NT2/D1 (cell line): Measurements from ENCODE around the gene PNPLA3.
A peak's percentile ranks its signal among the peaks of the same experiment; 100 is the strongest.

Source experiments
- DNase-seq: peaks from one replicate; pipeline ENCODE4 v3.0.0-alpha.2; 2011; ENCODE audit warnings: low read depth, low spot score
- H3K27me3 ChIP-seq: 2 replicates; pipeline ENCODE4 v1.6.0; 2011; ENCODE audit warnings: mild to moderate bottlenecking; ENCODE audit not compliant: insufficient read length, insufficient read depth
- H3K36me3 ChIP-seq: 2 replicates; pipeline ENCODE4 v1.6.1; 2011; ENCODE audit warnings: mild to moderate bottlenecking, low read length, mixed read lengths; ENCODE audit not compliant: insufficient read depth, insufficient read length
- H3K4me1 ChIP-seq: 2 replicates; pipeline ENCODE4 v1.5.1; 2011; ENCODE audit not compliant: insufficient read depth, insufficient read length
- H3K4me3 ChIP-seq: 2 replicates; pipeline ENCODE4 v1.5.1; 2011; ENCODE audit warnings: low read depth; ENCODE audit not compliant: insufficient read length
- H3K9ac ChIP-seq: 2 replicates; pipeline ENCODE4 v1.6.0; 2011; ENCODE audit warnings: low read depth; ENCODE audit not compliant: insufficient read length
- H3K9me3 ChIP-seq: 2 replicates; pipeline ENCODE4 v1.5.1; 2011; ENCODE audit warnings: mild to moderate bottlenecking, low read length; ENCODE audit not compliant: insufficient read depth
- SUZ12 ChIP-seq: IDR thresholded peaks from 2 replicates; pipeline ENCODE4 v1.6.1; 2011; ENCODE audit not compliant: insufficient read length, insufficient read depth; ENCODE audit errors: extremely low read depth
- YY1 ChIP-seq: IDR thresholded peaks from 2 replicates; pipeline ENCODE4 v1.6.1; 2011; ENCODE audit not compliant: insufficient read length, insufficient read depth
- ZNF274 ChIP-seq: IDR thresholded peaks from 2 replicates; pipeline ENCODE4 v1.6.1; 2011; ENCODE audit warnings: mild to moderate bottlenecking, low read depth, low read length

PNPLA3 gene

DNA sequence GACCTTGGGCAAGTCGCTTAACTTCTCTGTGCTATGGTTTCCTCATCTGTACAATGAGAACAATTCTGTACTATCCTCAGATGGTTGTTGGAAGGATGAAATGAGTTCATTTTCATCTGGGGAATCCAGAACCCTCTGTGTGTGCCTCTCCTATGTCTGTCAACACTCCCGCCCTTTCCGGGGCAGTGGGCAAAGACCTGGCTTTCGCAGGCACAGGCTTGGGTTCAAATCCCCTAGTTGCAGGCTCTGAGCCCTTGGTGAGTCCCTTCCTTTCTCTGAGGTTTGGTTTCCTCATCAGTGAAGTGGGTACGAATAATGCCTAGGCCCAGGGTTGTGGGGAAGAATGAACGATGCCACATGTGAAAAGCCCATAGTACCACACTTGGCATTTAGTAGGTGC, 37.8 kb upstream of the PNPLA3 start:
- no peaks in the 10 kb centered on the region for H3K9me3 ChIP-seq
- DNase-seq: no peak
- no peaks in the 10 kb centered on the region for H3K36me3 ChIP-seq
- peaks cover 5% of the 10 kb centered on the region for H3K4me1 ChIP-seq
- TF ChIP-seq SUZ12: no peak
- no peak for TF ChIP-seq YY1
- no peak for TF ChIP-seq ZNF274
- no peak overlapping the region for H3K9ac ChIP-seq
- H3K27me3 ChIP-seq: peaks cover 13% of the 10 kb centered on the region
- no peak overlapping the region for H3K4me3 ChIP-seq

DNA sequence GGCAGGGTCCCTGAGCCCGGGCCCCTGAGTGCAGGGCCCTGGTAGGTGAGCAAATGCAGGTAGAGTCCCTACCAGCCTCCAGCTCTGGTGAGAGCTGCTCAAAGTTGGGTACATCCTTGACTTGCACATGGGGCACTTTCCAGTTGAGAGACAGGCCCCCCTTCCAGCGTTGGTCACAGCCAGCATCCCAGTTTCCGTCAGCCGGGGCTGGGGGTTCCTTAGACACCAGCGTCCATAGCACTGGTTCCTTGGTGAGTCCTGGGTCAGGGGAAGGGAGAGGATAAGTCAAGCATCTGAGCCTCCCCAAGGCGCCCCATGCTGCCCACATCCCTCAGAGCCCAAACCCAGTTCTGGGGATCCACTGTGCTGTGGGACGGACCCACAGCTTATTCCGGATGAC, 37.4 kb upstream of the PNPLA3 start:
- Histone ChIP-seq H3K4me1 (peaks cover 5% of the 10 kb centered on the region), H3K9ac (no peak overlapping the region), H3K9me3 (no peaks in the 10 kb centered on the region), H3K4me3 (no peak overlapping the region), H3K27me3 (peaks cover 17% of the 10 kb centered on the region), H3K36me3 (no peaks in the 10 kb centered on the region)
- TF ChIP-seq ZNF274 (no peak), YY1 (no peak), SUZ12 (no peak)
- no peak for DNase-seq

DNA sequence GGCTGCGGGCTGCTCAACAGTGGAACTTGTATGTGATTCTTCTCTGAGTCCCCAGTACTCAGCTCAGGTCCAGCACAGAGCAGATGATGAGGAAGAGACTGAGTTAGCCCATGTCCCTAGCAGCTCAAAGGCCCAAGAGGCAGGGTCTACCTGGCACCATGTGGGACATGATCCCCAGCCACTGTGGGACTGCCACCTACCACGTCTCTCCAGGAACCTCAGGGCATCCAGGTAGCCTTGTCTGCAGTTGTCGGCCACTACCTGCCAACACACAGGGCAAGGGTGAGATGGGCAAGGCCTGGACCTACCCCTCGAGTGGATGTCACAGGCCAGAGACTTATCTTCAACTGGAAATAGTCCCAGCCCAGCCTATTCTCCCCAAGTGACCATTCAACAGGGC, 36.2 kb upstream of the PNPLA3 start:
- no peak overlapping the region for H3K9ac ChIP-seq
- no peaks in the 10 kb centered on the region for H3K36me3 ChIP-seq
- peaks cover 28% of the 10 kb centered on the region for H3K27me3 ChIP-seq
- H3K4me1 ChIP-seq: peaks cover 5% of the 10 kb centered on the region
- H3K9me3 ChIP-seq: no peaks in the 10 kb centered on the region
- H3K4me3 ChIP-seq: no peak overlapping the region
- DNase-seq: no peak
- TF ChIP-seq ZNF274 (no peak), SUZ12 (no peak), YY1 (no peak)

DNA sequence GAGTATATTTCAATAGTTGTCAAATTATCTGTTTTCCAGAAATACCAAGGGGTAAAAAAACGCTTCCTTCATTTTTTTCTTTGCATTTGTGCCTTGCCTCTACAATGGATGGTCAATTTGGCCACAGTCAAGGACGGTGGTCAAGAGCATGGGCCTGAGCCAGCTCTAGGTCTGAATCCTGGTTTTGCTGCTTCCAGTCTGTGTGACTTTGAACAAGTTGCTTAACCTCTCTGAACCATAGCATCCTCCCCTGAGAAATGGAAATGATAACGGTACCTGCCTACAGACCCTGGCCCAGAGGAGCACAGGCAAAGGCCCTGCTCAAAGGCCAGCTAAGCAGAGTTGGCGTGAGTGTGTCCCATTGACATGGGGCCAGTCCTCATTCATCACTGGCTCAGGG, 34.9 kb upstream of the PNPLA3 start:
- DNase-seq: no peak
- Histone ChIP-seq H3K36me3 (no peaks in the 10 kb centered on the region), H3K27me3 (peaks cover 39% of the 10 kb centered on the region), H3K9ac (no peak overlapping the region), H3K4me3 (no peak overlapping the region), H3K9me3 (no peaks in the 10 kb centered on the region), H3K4me1 (peaks cover 3% of the 10 kb centered on the region)
- TF ChIP-seq SUZ12 (no peak), ZNF274 (no peak), YY1 (no peak)

DNA sequence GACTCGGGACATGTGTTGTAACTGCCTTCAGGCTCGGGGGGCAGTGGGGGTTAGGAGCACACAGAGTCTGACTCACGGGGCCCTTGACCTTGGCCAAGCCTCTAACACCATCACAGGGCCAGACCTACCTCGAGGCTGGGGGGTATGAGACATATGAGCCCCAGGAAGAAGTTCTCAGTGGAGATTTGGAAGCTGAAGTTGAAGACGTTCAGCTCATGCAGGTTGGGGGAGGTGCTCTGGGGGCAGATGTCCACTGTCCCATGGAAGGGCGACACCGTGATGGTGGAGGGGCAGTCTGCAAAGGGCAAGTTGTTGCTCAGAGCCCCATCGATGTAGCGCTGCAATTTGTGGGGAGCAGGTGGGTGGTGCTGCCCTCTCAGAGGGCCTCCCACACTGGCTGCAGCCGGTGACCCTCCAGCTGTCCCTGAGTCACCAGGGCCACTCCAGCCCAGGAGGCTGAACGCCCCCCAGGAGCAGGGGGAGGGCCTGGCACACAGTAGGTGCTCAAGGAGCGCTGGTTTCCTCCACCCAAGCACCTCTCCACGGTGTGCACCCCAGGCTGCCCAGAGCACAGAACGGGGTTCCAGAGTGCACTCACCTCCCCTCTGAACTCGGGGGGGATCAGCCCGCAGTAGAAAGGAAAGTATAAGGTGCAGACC, 34.3 kb upstream of the PNPLA3 start:
- Histone ChIP-seq H3K27me3 (peaks cover 39% of the 10 kb centered on the region), H3K36me3 (no peaks in the 10 kb centered on the region), H3K4me1 (peaks cover 3% of the 10 kb centered on the region), H3K9me3 (no peaks in the 10 kb centered on the region), H3K4me3 (no peak overlapping the region), H3K9ac (peak overlapping the region; percentile 32)
- no peak for TF ChIP-seq ZNF274
- TF ChIP-seq YY1: no peak
- no peak for TF ChIP-seq SUZ12
- no peak for DNase-seq

DNA sequence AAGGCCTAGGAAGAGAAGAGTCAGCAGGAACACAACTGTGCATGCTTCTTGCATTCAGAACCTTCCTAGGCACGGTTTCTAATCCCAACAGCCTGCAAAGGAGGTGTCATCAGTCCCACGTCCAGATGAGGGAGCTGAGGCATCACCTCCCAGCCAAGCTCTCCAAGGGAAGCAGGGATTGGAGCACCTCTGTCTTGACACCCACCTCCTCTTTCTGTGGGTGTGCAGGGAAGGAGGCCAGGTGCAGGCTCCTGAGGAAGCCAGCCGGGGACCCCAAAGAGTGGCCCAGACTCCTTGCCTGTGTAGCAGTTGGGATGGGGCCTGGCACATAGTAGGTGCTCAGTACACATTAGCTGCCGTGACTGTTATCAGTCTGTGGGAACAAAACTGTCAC, 33.7 kb upstream of the PNPLA3 start:
- no peaks in the 10 kb centered on the region for H3K36me3 ChIP-seq
- peaks cover 39% of the 10 kb centered on the region for H3K27me3 ChIP-seq
- TF ChIP-seq SUZ12: no peak
- TF ChIP-seq ZNF274: no peak
- TF ChIP-seq YY1: no peak
- H3K9me3 ChIP-seq: no peaks in the 10 kb centered on the region
- no peak overlapping the region for H3K9ac ChIP-seq
- H3K4me3 ChIP-seq: no peak overlapping the region
- no peak for DNase-seq
- H3K4me1 ChIP-seq: peaks cover 3% of the 10 kb centered on the region

DNA sequence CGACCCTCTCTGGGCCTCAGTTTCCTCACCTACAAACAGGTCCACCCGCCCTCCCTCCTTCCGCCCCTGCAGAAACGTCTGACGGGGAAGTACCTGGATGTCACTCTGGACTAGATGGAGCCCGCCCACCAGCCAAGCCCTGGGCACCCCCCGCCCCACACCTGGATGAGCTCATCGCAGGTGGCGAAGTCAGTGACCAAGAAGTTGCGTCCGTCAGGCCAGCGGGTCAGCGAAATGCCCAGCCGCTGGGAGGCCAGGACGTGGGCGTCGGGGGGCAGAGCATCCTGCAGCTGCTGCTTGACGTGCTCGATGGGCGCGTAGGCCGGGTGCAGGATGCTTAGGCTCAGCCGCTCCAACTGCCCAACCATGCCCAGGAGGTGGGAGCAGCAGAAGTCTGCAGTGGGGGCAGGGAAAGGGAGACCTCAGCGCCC, 32.7 kb upstream of the PNPLA3 start:
- Histone ChIP-seq H3K9me3 (no peaks in the 10 kb centered on the region), H3K4me1 (peaks cover 5% of the 10 kb centered on the region), H3K36me3 (no peaks in the 10 kb centered on the region), H3K9ac (peak overlapping the region; percentile 53), H3K27me3 (peaks cover 39% of the 10 kb centered on the region), H3K4me3 (peak overlapping the region; percentile 40)
- no peak for DNase-seq
- no peak for TF ChIP-seq YY1
- TF ChIP-seq SUZ12: no peak
- no peak for TF ChIP-seq ZNF274
